ENCODE results near the gene EFCAB7. TPM values are rescaled to one million over a fixed set of nuclear protein-coding genes. Genes with fewer than 3 reads are reported as not detected.

Gene EFCAB7
- total and polyA plus RNA-seq, 2 of the 13 experiments (the other 11 are each of a cell fraction or from before 2014, with no cell fraction given) = 1.7 to 5.4 TPM

GRCh38 chr1:63547621-63548294 lies 24.4 kb downstream of the EFCAB7 start (continued):
- TF ChIP-seq ZNF17 (CRISPR knock-in tag; IDR thresholded peaks at IDR 0.05) (no peak), ZSCAN22 (CRISPR knock-in tag; IDR thresholded peaks at IDR 0.05) (no peak), ZMYM4 (CRISPR knock-in tag; IDR thresholded peaks at IDR 0.05) (no peak), RFX5 (IDR thresholded peaks at IDR 0.05; ENCODE audit: low read depth, low read length) (no peak), ZNF292 (CRISPR knock-in tag; IDR thresholded peaks at IDR 0.05; ENCODE audit: borderline replicate concordance, low read depth) (no peak), ZNF234 (CRISPR knock-in tag; conservative IDR thresholded peaks at IDR 0.05) (no peak), CBX1 (IDR thresholded peaks at IDR 0.05; ENCODE audit: low read depth) (no peak), MBNL3 (CRISPR knock-in tag; conservative IDR thresholded peaks at IDR 0.05) (no peak), ZNF329 (CRISPR knock-in tag; IDR thresholded peaks at IDR 0.05; ENCODE audit: low read depth) (no peak), TRAFD1 (CRISPR knock-in tag; IDR thresholded peaks at IDR 0.05; ENCODE audit: borderline replicate concordance) (no peak)
- TF ChIP-seq, protein P1, sequence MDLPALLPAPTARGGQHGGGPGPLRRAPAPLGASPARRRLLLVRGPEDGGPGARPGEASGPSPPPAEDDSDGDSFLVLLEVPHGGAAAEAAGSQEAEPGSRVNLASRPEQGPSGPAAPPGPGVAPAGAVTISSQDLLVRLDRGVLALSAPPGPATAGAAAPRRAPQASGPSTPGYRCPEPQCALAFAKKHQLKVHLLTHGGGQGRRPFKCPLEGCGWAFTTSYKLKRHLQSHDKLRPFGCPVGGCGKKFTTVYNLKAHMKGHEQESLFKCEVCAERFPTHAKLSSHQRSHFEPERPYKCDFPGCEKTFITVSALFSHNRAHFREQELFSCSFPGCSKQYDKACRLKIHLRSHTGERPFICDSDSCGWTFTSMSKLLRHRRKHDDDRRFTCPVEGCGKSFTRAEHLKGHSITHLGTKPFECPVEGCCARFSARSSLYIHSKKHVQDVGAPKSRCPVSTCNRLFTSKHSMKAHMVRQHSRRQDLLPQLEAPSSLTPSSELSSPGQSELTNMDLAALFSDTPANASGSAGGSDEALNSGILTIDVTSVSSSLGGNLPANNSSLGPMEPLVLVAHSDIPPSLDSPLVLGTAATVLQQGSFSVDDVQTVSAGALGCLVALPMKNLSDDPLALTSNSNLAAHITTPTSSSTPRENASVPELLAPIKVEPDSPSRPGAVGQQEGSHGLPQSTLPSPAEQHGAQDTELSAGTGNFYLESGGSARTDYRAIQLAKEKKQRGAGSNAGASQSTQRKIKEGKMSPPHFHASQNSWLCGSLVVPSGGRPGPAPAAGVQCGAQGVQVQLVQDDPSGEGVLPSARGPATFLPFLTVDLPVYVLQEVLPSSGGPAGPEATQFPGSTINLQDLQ (CRISPR knock-in tag; IDR thresholded peaks at IDR 0.05) = no peak
- TF ChIP-seq, protein P2, sequence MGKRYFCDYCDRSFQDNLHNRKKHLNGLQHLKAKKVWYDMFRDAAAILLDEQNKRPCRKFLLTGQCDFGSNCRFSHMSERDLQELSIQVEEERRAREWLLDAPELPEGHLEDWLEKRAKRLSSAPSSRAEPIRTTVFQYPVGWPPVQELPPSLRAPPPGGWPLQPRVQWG (CRISPR knock-in tag; IDR thresholded peaks at IDR 0.05; ENCODE audit: borderline replicate concordance, low read depth) = no peak
